Ishikawa (cell line): ENCODE results near the gene REV3L.

ENCODE experiments used
- EP300 ChIP-seq: IDR thresholded peaks from 2 replicates; pipeline ENCODE4 v1.6.1; 2012; ENCODE audit warnings: borderline replicate concordance
- YY1 ChIP-seq: IDR thresholded peaks from 2 replicates; pipeline ENCODE4 v1.6.1; 2012; ENCODE audit warnings: low read depth

DNA sequence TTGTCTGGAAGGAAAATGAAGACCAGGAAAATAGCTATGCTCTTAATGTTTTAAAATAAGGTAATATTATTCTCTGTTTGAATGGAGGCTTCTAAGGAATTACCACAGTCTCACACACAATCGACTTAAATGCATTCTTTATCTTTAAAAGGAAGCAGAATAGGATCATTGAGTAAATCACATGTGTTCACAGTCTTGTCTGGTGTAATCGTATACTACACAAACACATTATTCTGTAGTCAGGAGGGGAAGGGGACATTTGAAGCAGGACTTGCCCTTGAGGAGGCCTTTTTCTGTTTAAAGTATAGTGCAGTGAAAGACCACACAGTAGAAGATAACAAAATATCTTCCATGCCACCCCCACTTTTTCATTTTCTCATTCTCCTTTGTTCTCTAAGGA is 20.6 kb upstream of the REV3L start:
- TF ChIP-seq EP300 (no peak), YY1 (no peak)
